Measurements from ENCODE around the gene UGT1A6. TPM values are rescaled to one million over a fixed set of nuclear protein-coding genes. Genes with fewer than 3 reads are reported as not detected.
A peak's percentile ranks its signal among the peaks of the same experiment; 100 is the strongest.

The UGT1A6 gene
- polyA plus RNA-seq, 3 donors from 2014 or later, result not detected

- no peak for DNase-seq
- no peaks in the 10 kb centered on the region for H3K36me3 Mint-ChIP-seq
- H3K27ac Mint-ChIP-seq, result no peak overlapping the region
- H3K4me3 Mint-ChIP-seq, result no peak overlapping the region
- no peaks in the 10 kb centered on the region for H3K9me3 Mint-ChIP-seq
- peaks cover 2 to 16% (median 5%) of the 10 kb centered on the region in 3 donors for H3K27me3 Mint-ChIP-seq (ENCODE audit: low read depth in 3 of 3)
- H3K4me1 Mint-ChIP-seq, result no peaks in the 10 kb centered on the region
These were observed 117.7 kb downstream of the UGT1A6 start for GRCh38 chr2:233810385-233810784.

- H3K36me3 Mint-ChIP-seq, result no peaks in the 10 kb centered on the region
- no peak overlapping the region for H3K27ac Mint-ChIP-seq
- DNase-seq, result no peak
- H3K27me3 Mint-ChIP-seq (ENCODE audit: low read depth in 3 of 3), result peaks cover 2 to 16% (median 5%) of the 10 kb centered on the region in 3 donors
- H3K9me3 Mint-ChIP-seq, result no peaks in the 10 kb centered on the region
- H3K4me3 Mint-ChIP-seq, result no peak overlapping the region
- H3K4me1 Mint-ChIP-seq, result no peaks in the 10 kb centered on the region
These were observed 118.4 kb downstream of the UGT1A6 start for GRCh38 chr2:233811087-233811486.

- DNase-seq, result no peak
- Mint-ChIP-seq H3K9me3 (no peaks in the 10 kb centered on the region), H3K27ac (no peak overlapping the region), H3K27me3 (ENCODE audit: low read depth in 3 of 3) (peaks cover 0 to 19% (median 5%) of the 10 kb centered on the region in 3 donors), H3K36me3 (no peaks in the 10 kb centered on the region), H3K4me3 (no peak overlapping the region), H3K4me1 (no peaks in the 10 kb centered on the region)
These were observed 119.0 kb downstream of the UGT1A6 start for GRCh38 chr2:233811732-233812131.

- no peak overlapping the region for H3K4me3 Mint-ChIP-seq
- no peak for DNase-seq
- no peak overlapping the region for H3K27ac Mint-ChIP-seq
- H3K4me1 Mint-ChIP-seq, result no peaks in the 10 kb centered on the region
- H3K9me3 Mint-ChIP-seq, result no peaks in the 10 kb centered on the region
- H3K27me3 Mint-ChIP-seq (ENCODE audit: low read depth in 3 of 3), result peaks cover 0 to 19% (median 5%) of the 10 kb centered on the region in 3 donors
- H3K36me3 Mint-ChIP-seq, result no peaks in the 10 kb centered on the region
These were observed 120.8 kb downstream of the UGT1A6 start for GRCh38 chr2:233813236-233814055.

- Mint-ChIP-seq H3K27ac (no peak overlapping the region), H3K27me3 (ENCODE audit: low read depth in 3 of 3) (peaks cover 0 to 12% (median 6%) of the 10 kb centered on the region in 3 donors), H3K4me1 (no peaks in the 10 kb centered on the region), H3K4me3 (no peak overlapping the region), H3K36me3 (no peaks in the 10 kb centered on the region), H3K9me3 (no peaks in the 10 kb centered on the region)
- DNase-seq, result no peak
These were observed 121.6 kb downstream of the UGT1A6 start for GRCh38 chr2:233814056-233814835.

- no peak overlapping the region for H3K27ac Mint-ChIP-seq
- peaks cover 0 to 7% (median 5%) of the 10 kb centered on the region in 3 donors for H3K27me3 Mint-ChIP-seq (ENCODE audit: low read depth in 3 of 3)
- no peak overlapping the region for H3K4me3 Mint-ChIP-seq
- H3K36me3 Mint-ChIP-seq, result no peaks in the 10 kb centered on the region
- no peak for DNase-seq
- H3K4me1 Mint-ChIP-seq, result no peaks in the 10 kb centered on the region
- H3K9me3 Mint-ChIP-seq, result no peaks in the 10 kb centered on the region
These were observed 123.2 kb downstream of the UGT1A6 start for GRCh38 chr2:233815861-233816260.

GRCh38 chr2:233816334-233816733 is 123.6 kb downstream of the UGT1A6 start:
- Mint-ChIP-seq H3K9me3 (no peaks in the 10 kb centered on the region), H3K36me3 (no peaks in the 10 kb centered on the region), H3K27me3 (ENCODE audit: low read depth in 3 of 3) (peaks cover 0 to 7% (median 5%) of the 10 kb centered on the region in 3 donors), H3K4me3 (no peak overlapping the region), H3K4me1 (no peaks in the 10 kb centered on the region), H3K27ac (peak overlapping the region in 1 of 6 donors; percentile 47)
- no peak for DNase-seq

GRCh38 chr2:233816771-233817170 is 124.1 kb downstream of the UGT1A6 start:
- H3K4me3 Mint-ChIP-seq, result no peak overlapping the region
- peaks cover 0 to 7% (median 3%) of the 10 kb centered on the region in 3 donors for H3K27me3 Mint-ChIP-seq (ENCODE audit: low read depth in 3 of 3)
- no peak for DNase-seq
- H3K36me3 Mint-ChIP-seq, result no peaks in the 10 kb centered on the region
- H3K4me1 Mint-ChIP-seq, result no peaks in the 10 kb centered on the region
- H3K9me3 Mint-ChIP-seq, result no peaks in the 10 kb centered on the region
- H3K27ac Mint-ChIP-seq, result no peak overlapping the region

- H3K9me3 Mint-ChIP-seq, result no peaks in the 10 kb centered on the region
- H3K27me3 Mint-ChIP-seq (ENCODE audit: low read depth in 3 of 3), result peaks cover 0 to 7% (median 3%) of the 10 kb centered on the region in 3 donors
- DNase-seq, result no peak
- no peak overlapping the region for H3K27ac Mint-ChIP-seq
- no peak overlapping the region for H3K4me3 Mint-ChIP-seq
- no peaks in the 10 kb centered on the region for H3K36me3 Mint-ChIP-seq
- H3K4me1 Mint-ChIP-seq, result no peaks in the 10 kb centered on the region
These were observed 124.7 kb downstream of the UGT1A6 start for GRCh38 chr2:233817361-233817911.

GRCh38 chr2:233817995-233818638 is 125.4 kb downstream of the UGT1A6 start:
- Mint-ChIP-seq H3K4me3 (no peak overlapping the region), H3K27ac (peak overlapping the region in 1 of 6 donors; percentile 69)
- DNase-seq, result no peak

GRCh38 chr2:233818639-233819621 is 126.2 kb downstream of the UGT1A6 start:
- H3K36me3 Mint-ChIP-seq, result no peaks in the 10 kb centered on the region
- no peak overlapping the region for H3K4me3 Mint-ChIP-seq
- no peak overlapping the region for H3K27ac Mint-ChIP-seq
- no peak for DNase-seq
- H3K4me1 Mint-ChIP-seq, result no peaks in the 10 kb centered on the region
- peaks cover 0 to 6% (median 1%) of the 10 kb centered on the region in 3 donors for H3K27me3 Mint-ChIP-seq (ENCODE audit: low read depth in 3 of 3)
- H3K9me3 Mint-ChIP-seq, result no peaks in the 10 kb centered on the region

More at GRCh38 chr2:233817995-233818638, 125.4 kb downstream of the UGT1A6 start:
- no peaks in the 10 kb centered on the region for H3K4me1 Mint-ChIP-seq
- H3K27me3 Mint-ChIP-seq (ENCODE audit: low read depth in 3 of 3), result peaks cover 0 to 6% (median 3%) of the 10 kb centered on the region in 3 donors
- H3K36me3 Mint-ChIP-seq, result no peaks in the 10 kb centered on the region
- H3K9me3 Mint-ChIP-seq, result no peaks in the 10 kb centered on the region

GRCh38 chr2:233819884-233820773 is 127.4 kb downstream of the UGT1A6 start:
- no peaks in the 10 kb centered on the region for H3K9me3 Mint-ChIP-seq
- H3K27me3 Mint-ChIP-seq (ENCODE audit: low read depth in 3 of 3), result peaks cover 0 to 6% (median 1%) of the 10 kb centered on the region in 3 donors
- no peak overlapping the region for H3K27ac Mint-ChIP-seq
- DNase-seq, result no peak
- no peaks in the 10 kb centered on the region for H3K36me3 Mint-ChIP-seq
- no peak overlapping the region for H3K4me3 Mint-ChIP-seq
- no peaks in the 10 kb centered on the region for H3K4me1 Mint-ChIP-seq
